Upper lobe of left lung (tissue), 6 donors: ENCODE measurements around the gene SLC25A17. TPM values are rescaled to one million over a fixed set of nuclear protein-coding genes. Genes with fewer than 3 reads are reported as not detected.

Experiments
- ATAC-seq, 2 donors: fragments of 200-7000 bp; cut with Tn5 transposase; one replicate each; pipeline ENCODE4 v1.9.1; 2022; ENCODE audit warnings: mild to moderate bottlenecking in 2 of 2, moderate library complexity in 2 of 2; ENCODE audit not compliant: low FRiP score in 2 of 2
- DNase-seq, 2 donors: peaks; one replicate each; pipeline ENCODE4 v3.0.0-alpha.2; 2019 to 2020
- H3K27ac ChIP-seq, 4 donors: fragments of 200-600 bp; sonication (generic); one replicate each; pipeline ENCODE4 v1.5.1; 2016 to 2019
- H3K27me3 ChIP-seq, 4 donors: fragments of 200-600 bp; sonication (generic); one replicate each; pipeline ENCODE4 v1.5.1; 2017 to 2019
- H3K36me3 ChIP-seq, 4 donors: fragments of 200-600 bp; sonication (generic); one replicate each; pipeline ENCODE4 v1.5.1; 2016 to 2019
- H3K4me1 ChIP-seq, 4 donors: fragments of 200-600 bp; sonication (generic); one replicate each; pipeline ENCODE4 v1.5.1; 2018 to 2019
- H3K4me3 ChIP-seq, 4 donors: fragments of 200-600 bp; sonication (generic); one replicate each; pipeline ENCODE4 v1.5.1; 2017 to 2019; ENCODE audit warnings: mild to moderate bottlenecking in 2 of 4, moderate library complexity in 1 of 4
- H3K9me3 ChIP-seq, 4 donors: fragments of 200-600 bp; sonication (generic); one replicate each; pipeline ENCODE4 v1.5.1; 2018 to 2019
- CTCF ChIP-seq, 6 experiments: fragments of 450-650 bp in 4 of 6; fragments of 200-600 bp in 2 of 6; sonication (generic) in 2 of 6; IDR thresholded peaks; one replicate each; pipeline ENCODE4 v1.5.1; 2016 to 2019; ENCODE audit warnings: antibody characterized with exemption in 6 of 6
- EP300 ChIP-seq, 4 donors: sonication (generic); formaldehyde crosslinking; IDR thresholded peaks; one replicate each; pipeline ENCODE4 v1.5.1; 2017; ENCODE audit warnings: antibody characterized with exemption in 4 of 4, control low read depth in 2 of 4
- POLR2A ChIP-seq, 4 donors: fragments of 450-650 bp; IDR thresholded peaks; one replicate each; pipeline ENCODE4 v1.5.1; 2016 to 2017; ENCODE audit warnings: antibody characterized with exemption in 4 of 4, mild to moderate bottlenecking in 2 of 4
- POLR2AphosphoS5 ChIP-seq, 2 donors: sonication (generic); formaldehyde crosslinking; IDR thresholded peaks; one replicate each; pipeline ENCODE4 v1.5.1; 2017; ENCODE audit warnings: antibody characterized with exemption in 2 of 2
- WGBS, 2 donors: methylation state at CpG; one replicate each; pipeline ENCODE4 v1.1.5; 2017 to 2018; 5-methylcytosine and 5-hydroxymethylcytosine counted together
- total RNA-seq, 6 donors: library from RNA; depleted of rRNA in 4 of 6; stranded (reverse); fragments of >200 nt in 4 of 6; gene quantifications; one replicate each; pipeline versions ENCODE4 v1.1.0 to v1.2.1, GENCODE V29; 2016 to 2021
- donor health status: DM: no; HTN: no; CAD: no; lungs with moderate emphysema.
- donor health status: DM: no; HTN: yes; CAD: no; lungs with severe emphysema.

Gene SLC25A17
- total RNA-seq, 6 donors from 2014 or later, result 7.3 to 21.0 (median 14.3) TPM

GRCh38 chr22:40857309-40857855 is 38.2 kb upstream of the SLC25A17 start:
- no peak for DNase-seq
- Histone ChIP-seq H3K4me1 (peaks cover 35 to 50% (median 43%) of the 10 kb centered on the region in 4 donors), H3K36me3 (peaks cover 0 to 12% (median 0%) of the 10 kb centered on the region in 4 donors), H3K9me3 (no peaks in the 10 kb centered on the region), H3K4me3 (peak overlapping the region; percentile 39 to 87 (median 75)), H3K27me3 (no peaks in the 10 kb centered on the region), H3K27ac (peak overlapping the region; percentile 96 to 98 (median 97))
- 5 to 6% methylated on average over 12 to 18 of the region's 18 CpGs for WGBS, 2 donors
- TF ChIP-seq POLR2AphosphoS5 (IDR thresholded peaks at IDR 0.05) (no peak), POLR2A (IDR thresholded peaks at IDR 0.05) (no peak), EP300 (IDR thresholded peaks at IDR 0.05) (no peak), CTCF (IDR thresholded peaks at IDR 0.05) (no peak)
- ATAC-seq, result no peak

- H3K27me3 ChIP-seq, result no peaks in the 10 kb centered on the region
- H3K4me1 ChIP-seq, result peaks cover 35 to 50% (median 44%) of the 10 kb centered on the region in 4 donors
- H3K4me3 ChIP-seq, result peak within 1 kb of the TSS; percentile 67 to 87 (median 75)
- peaks cover 0 to 7% (median 0%) of the 10 kb centered on the region in 4 donors for H3K36me3 ChIP-seq
- peak; percentile 98 to 100 for ATAC-seq
- peak; percentile 97 to 100 for DNase-seq
- H3K9me3 ChIP-seq, result no peaks in the 10 kb centered on the region
- 0% methylated on average over 42 to 53 of the region's 63 CpGs for WGBS, 2 donors
- H3K27ac ChIP-seq, result peak within 1 kb of the TSS; percentile 96 to 98 (median 97)
- TF ChIP-seq POLR2A (IDR thresholded peaks at IDR 0.05) (peak in 3 of 4 donors; percentile 51 to 63 (median 60)), POLR2AphosphoS5 (IDR thresholded peaks at IDR 0.05) (peak; percentile 83 to 90), CTCF (IDR thresholded peaks at IDR 0.05) (peak in 4 of 6 experiments; percentile 10 to 30 (median 12)), EP300 (IDR thresholded peaks at IDR 0.05) (peak in 1 of 4 donors; percentile 53)
Measured at GRCh38 chr22:40856513-40857308, 37.6 kb upstream of the SLC25A17 start, which contains the start of the genes ST13 and XPNPEP3. TSS of gene ST13 (minus strand) at chr22:40856639. CDS start at chr22:40856540, 99 bp downstream. TSS of gene XPNPEP3 (plus strand) at chr22:40857148. CDS start at chr22:40857182, 34 bp downstream.

GRCh38 chr22:40855979-40856512 is 36.9 kb upstream of the SLC25A17 start:
- WGBS, 2 donors, result 0 to 1% methylated on average over 20 to 26 of the region's 29 CpGs
- Histone ChIP-seq H3K27ac (peak overlapping the region; percentile 96 to 98 (median 97)), H3K27me3 (no peaks in the 10 kb centered on the region), H3K36me3 (peaks cover 0 to 1% (median 0%) of the 10 kb centered on the region in 4 donors), H3K4me3 (peak overlapping the region; percentile 67 to 87 (median 75)), H3K4me1 (peaks cover 35 to 50% (median 44%) of the 10 kb centered on the region in 4 donors), H3K9me3 (no peaks in the 10 kb centered on the region)
- DNase-seq, result peak in 1 of 2 donors; percentile 25
- peak; percentile 42 to 56 for ATAC-seq
- TF ChIP-seq POLR2AphosphoS5 (IDR thresholded peaks at IDR 0.05), result no peak
- TF ChIP-seq POLR2A (IDR thresholded peaks at IDR 0.05), result no peak
- TF ChIP-seq CTCF (IDR thresholded peaks at IDR 0.05), result no peak
- TF ChIP-seq EP300 (IDR thresholded peaks at IDR 0.05), result no peak

- H3K4me3 ChIP-seq, result peak overlapping the region; percentile 67 to 87 (median 75)
- TF ChIP-seq POLR2AphosphoS5 (IDR thresholded peaks at IDR 0.05) (no peak), POLR2A (IDR thresholded peaks at IDR 0.05) (no peak), EP300 (IDR thresholded peaks at IDR 0.05) (no peak), CTCF (IDR thresholded peaks at IDR 0.05) (no peak)
Measured at GRCh38 chr22:40855071-40855978, 36.2 kb upstream of the SLC25A17 start.

More at GRCh38 chr22:40855071-40855978, 36.2 kb upstream of the SLC25A17 start:
- Histone ChIP-seq H3K36me3 (peaks cover 0 to 3% (median under 1%) of the 10 kb centered on the region in 4 donors), H3K4me1 (peaks cover 35 to 50% (median 44%) of the 10 kb centered on the region in 4 donors), H3K27ac (peak overlapping the region; percentile 96 to 98 (median 97)), H3K27me3 (no peaks in the 10 kb centered on the region), H3K9me3 (no peaks in the 10 kb centered on the region)
- ATAC-seq, result no peak
- no peak for DNase-seq
- WGBS, 2 donors, result 31 to 32% methylated on average over 19 to 20 of the region's 20 CpGs
